IPS-18c (cell line): ENCODE results near the gene CNGA2.
"Not testable (repeated sequence)": the region's sequence is repeated elsewhere in the genome, so short reads cannot be mapped to it uniquely, and the experiment has no call there.

Source experiments
- H3K4me3 ChIP-seq: 2 replicates; pipeline ENCODE4 v1.7.0; 2013; ENCODE audit warnings: low read depth, mild to moderate bottlenecking, low read length, moderate library complexity; ENCODE audit not compliant: insufficient read depth
- H3K9me3 ChIP-seq: one replicate; pipeline ENCODE4 v1.6.1; 2013; ENCODE audit warnings: mild to moderate bottlenecking, low read length, moderate library complexity; ENCODE audit not compliant: control insufficient read depth, insufficient read depth

The CNGA2 gene

GRCh38 chrX:151734446-151734845 is at the start of gene CNGA2:
Gene CNGA2 (plus strand): TSS chrX:151734746. CDS start chrX:151738484, 3,738 bp downstream.
- Histone ChIP-seq H3K9me3 (peaks cover 2% of the 10 kb centered on the region), H3K4me3 (no peak within 1 kb of the TSS)

GRCh38 chrX:151687635-151688034 is 46.9 kb upstream of the CNGA2 start:
- no peak overlapping the region for H3K4me3 ChIP-seq
- peaks cover 9% of the 10 kb centered on the region for H3K9me3 ChIP-seq

GRCh38 chrX:151688695-151689094 is 45.9 kb upstream of the CNGA2 start:
- Histone ChIP-seq H3K4me3 (no peak overlapping the region), H3K9me3 (peaks cover 9% of the 10 kb centered on the region)

- Histone ChIP-seq H3K9me3 (peaks cover 9% of the 10 kb centered on the region), H3K4me3 (no peak overlapping the region)
Observed at GRCh38 chrX:151692825-151693224, 41.7 kb upstream of the CNGA2 start.

DNA sequence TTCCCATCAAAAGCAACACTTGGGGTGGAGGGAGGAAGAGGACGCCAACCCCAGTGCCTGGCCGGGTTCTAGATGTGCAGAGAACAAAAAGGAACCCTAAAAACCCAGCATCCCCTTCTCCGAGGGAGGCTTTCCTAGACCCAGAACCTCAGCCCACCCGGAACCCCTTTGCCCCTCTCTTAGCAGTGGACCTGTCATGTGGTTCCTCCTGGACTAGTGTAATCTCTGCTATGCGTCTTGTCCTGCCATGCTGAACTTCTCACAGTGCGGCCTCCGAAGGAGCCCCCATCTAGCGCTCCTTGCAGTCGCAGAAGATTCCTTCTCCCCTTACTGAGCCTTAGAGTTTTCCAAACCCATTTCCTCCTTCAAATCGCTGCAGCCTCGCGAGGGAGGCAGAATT is 40.4 kb upstream of the CNGA2 start:
- peaks cover 9% of the 10 kb centered on the region for H3K9me3 ChIP-seq
- H3K4me3 ChIP-seq, result peak overlapping the region; percentile 44; the same call in 1 of the 2 replicates

DNA sequence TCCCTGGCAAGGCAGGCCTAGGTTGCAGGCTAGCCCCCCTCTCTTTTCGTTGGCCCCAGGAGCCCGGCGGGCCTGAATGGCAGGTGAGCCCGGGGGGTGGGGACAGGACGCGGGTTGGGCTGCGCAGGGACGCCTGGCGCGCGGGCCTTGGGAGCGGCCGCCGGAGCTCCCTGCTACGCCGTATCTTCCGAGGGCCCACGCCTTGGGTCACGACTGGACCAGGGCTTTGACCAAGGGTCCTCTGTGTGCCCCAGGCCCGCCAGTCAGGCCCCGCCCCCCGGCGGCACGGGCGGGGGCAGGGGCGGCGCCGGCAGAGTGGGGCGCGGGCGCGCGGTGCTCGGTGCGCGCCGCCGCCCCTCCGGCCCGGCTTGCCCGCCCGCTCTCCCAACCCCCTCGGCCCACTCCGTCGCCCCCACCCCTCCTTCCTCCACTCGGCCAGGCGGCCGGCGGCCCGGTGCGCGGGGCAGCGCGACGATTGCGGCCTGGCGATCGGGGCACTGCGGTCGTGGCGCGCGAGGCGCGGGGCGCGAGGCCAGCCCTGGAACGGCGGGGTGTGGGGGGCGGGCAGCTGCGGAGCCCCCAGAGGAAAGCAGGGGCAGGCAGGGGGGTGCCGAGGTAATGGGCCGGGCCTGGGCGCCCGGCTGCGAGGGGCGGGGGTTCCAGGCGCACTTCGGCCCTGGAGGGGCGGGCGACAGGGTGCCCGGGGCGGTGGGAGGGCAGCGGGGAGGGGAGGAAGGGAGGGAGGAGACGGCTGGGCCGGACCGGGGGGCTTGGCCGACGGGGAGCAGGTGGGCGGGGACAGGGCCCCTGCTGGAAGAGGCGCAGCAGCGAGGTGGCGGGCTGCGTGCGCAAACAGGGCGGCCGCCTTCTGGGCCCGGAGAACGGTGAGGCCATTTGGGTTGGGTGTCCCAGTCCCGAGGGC is 39.6 kb upstream of the CNGA2 start, which contains the start of gene PRRG3:
TSS of gene PRRG3 (plus strand) at position 798 of the 922 bp plus-strand sequence. CDS start 3,357 bp downstream, outside the sequence.
- Histone ChIP-seq H3K4me3 (peak within 1 kb of the TSS; percentile 49), H3K9me3 (peaks cover 11% of the 10 kb centered on the region)

GRCh38 chrX:151695583-151696340 is 38.8 kb upstream of the CNGA2 start:
- peak overlapping the region; percentile 49 for H3K4me3 ChIP-seq
- H3K9me3 ChIP-seq, result peaks cover 11% of the 10 kb centered on the region

DNA sequence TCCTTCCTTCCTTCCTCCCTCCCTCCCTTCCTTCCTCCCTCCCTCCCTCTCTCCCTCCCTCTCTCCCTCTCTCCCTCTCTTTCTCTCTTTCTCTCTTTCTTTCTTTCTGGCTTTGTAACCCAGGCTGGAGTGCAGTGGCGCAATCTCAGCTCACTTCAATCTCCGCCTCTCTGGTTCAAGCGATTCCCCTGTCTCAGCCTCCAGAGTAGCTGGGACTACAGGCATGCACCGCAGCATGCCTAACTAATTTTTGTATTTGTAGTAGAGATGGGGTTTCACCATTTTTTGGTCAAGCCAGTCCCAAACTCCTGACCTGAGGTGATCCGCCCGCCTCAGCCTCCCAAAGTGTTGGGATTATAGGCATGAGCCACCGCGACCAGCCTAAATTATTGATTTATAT is 37.5 kb upstream of the CNGA2 start:
- H3K4me3 ChIP-seq, H3K9me3 ChIP-seq: not testable (repeated sequence)

- H3K9me3 ChIP-seq, result peaks cover 3% of the 10 kb centered on the region
- no peak overlapping the region for H3K4me3 ChIP-seq
Observed at GRCh38 chrX:151697522-151697921, 37.0 kb upstream of the CNGA2 start.

- Histone ChIP-seq H3K4me3 (no peak overlapping the region), H3K9me3 (peaks cover 3% of the 10 kb centered on the region)
Observed at GRCh38 chrX:151698485-151698884, 36.1 kb upstream of the CNGA2 start.

GRCh38 chrX:151699746-151700145 is 34.8 kb upstream of the CNGA2 start:
- H3K9me3 ChIP-seq, result peaks cover 3% of the 10 kb centered on the region
- no peak overlapping the region for H3K4me3 ChIP-seq

- H3K4me3 ChIP-seq, result no peak overlapping the region
- H3K9me3 ChIP-seq, result peaks cover 3% of the 10 kb centered on the region
Observed at GRCh38 chrX:151700581-151700980, 34.0 kb upstream of the CNGA2 start.

GRCh38 chrX:151701071-151701470 is 33.5 kb upstream of the CNGA2 start:
- H3K9me3 ChIP-seq, result peaks cover 3% of the 10 kb centered on the region
- H3K4me3 ChIP-seq, result no peak overlapping the region

DNA sequence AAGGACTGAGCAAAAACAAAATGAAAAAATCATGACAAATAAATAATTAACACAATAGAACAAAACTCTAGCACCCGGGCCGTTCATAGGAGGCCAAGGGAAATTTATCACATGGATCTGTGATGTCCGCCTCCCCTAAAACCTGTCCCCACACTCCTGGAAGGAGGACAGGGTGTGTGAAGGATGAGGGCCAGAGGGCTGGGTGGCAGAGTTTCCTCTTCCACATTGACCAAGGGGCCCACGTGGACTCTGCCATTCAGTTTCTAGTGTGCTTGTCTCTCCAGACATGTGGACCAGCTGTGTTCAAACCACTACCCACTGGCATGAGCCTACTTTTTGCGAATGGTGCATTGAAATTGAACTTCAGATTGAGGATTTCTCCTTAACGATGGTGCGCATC is 33.0 kb upstream of the CNGA2 start:
- Histone ChIP-seq H3K9me3 (peaks cover 3% of the 10 kb centered on the region), H3K4me3 (no peak overlapping the region)

GRCh38 chrX:151702026-151702714 is 32.4 kb upstream of the CNGA2 start:
- Histone ChIP-seq H3K9me3 (peaks cover 3% of the 10 kb centered on the region), H3K4me3 (no peak overlapping the region; the same call in 1 of the 2 replicates)

- H3K9me3 ChIP-seq, result peaks cover 3% of the 10 kb centered on the region
Observed at GRCh38 chrX:151702741-151703340, 31.7 kb upstream of the CNGA2 start.

GRCh38 chrX:151703487-151703886 is 31.1 kb upstream of the CNGA2 start:
- Histone ChIP-seq H3K9me3 (peaks cover 5% of the 10 kb centered on the region), H3K4me3 (no peak overlapping the region)

More at GRCh38 chrX:151702741-151703340, 31.7 kb upstream of the CNGA2 start:
- no peak overlapping the region for H3K4me3 ChIP-seq
